ENCODE data around the gene ZBTB17.

DNA sequence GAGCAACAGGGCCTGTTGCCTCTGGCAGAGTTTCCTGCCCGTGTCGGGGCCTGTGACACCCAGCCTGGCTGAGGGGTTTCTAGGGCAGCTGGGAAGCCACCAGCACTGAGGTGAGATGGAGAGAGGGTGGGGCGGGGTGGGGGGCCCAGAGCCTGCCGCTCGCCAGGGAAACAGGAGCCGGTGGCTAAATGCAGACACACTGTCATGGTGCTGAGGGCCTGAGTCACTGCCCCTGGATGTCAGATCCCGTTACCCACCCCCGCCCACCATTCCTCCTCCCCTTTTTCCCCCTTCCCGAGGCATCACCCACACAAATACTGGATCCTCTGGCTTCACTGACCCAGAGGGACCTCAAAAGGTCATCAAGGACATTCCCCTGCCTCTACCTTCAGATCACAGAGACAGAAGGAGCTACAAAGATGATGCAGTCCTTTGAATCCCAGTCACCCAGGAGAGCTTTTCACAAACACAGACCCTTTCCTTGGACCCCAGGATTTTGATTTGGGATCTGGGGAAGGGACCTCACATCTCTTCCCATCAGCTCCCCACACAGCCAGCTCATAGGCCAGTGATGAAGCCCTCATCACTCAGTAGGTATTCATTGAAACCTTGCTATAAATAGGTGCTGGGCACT lies 43.9 kb upstream of the ZBTB17 start:
- TF ChIP-seq CTCF (conservative IDR thresholded peaks at IDR 0.05) (no peak), EZH2 (IDR thresholded peaks at IDR 0.05; ENCODE audit: low read depth) (no peak)
